Ovary (tissue), 9 donors: ENCODE measurements around the gene PDIA6. TPM values are rescaled to one million over a fixed set of nuclear protein-coding genes. Genes with fewer than 3 reads are reported as not detected.
A peak's percentile ranks its signal among the peaks of the same experiment; 100 is the strongest.

ENCODE experiments used
- DNase-seq, 5 donors: peaks; one replicate each; pipeline ENCODE4 v3.0.0-alpha.2; 2019 to 2020
- H3K27ac ChIP-seq, 2 donors: fragments of 200-600 bp; one replicate each; pipeline versions ENCODE4 v1.5.1 to v1.8.0; 2019 to 2022
- H3K27me3 ChIP-seq: fragments of 200-600 bp; one replicate; pipeline ENCODE4 v1.8.0; 2022
- H3K36me3 ChIP-seq: fragments of 200-600 bp; sonication (generic); one replicate; pipeline ENCODE4 v1.5.1; 2019
- H3K4me1 ChIP-seq: one replicate; pipeline ENCODE4 v1.8.1; 2013; ENCODE audit warnings: mild to moderate bottlenecking, moderate library complexity; ENCODE audit not compliant: insufficient read depth
- H3K4me3 ChIP-seq: fragments of 200-600 bp; sonication (generic); one replicate; pipeline ENCODE4 v1.5.1; 2017
- H3K9me3 ChIP-seq, 2 donors: fragments of 200-600 bp in 1 of 2; sonication (generic) in 1 of 2; one replicate each; pipeline versions ENCODE4 v1.5.1 to v1.8.1; 2013 to 2019; ENCODE audit warnings: mild to moderate bottlenecking in 1 of 2, moderate library complexity in 1 of 2
- EP300 ChIP-seq: sonication (generic); formaldehyde crosslinking; IDR thresholded peaks from one replicate; pipeline ENCODE4 v1.6.1; 2017; ENCODE audit warnings: antibody characterized with exemption
- POLR2A ChIP-seq: fragments of 450-650 bp; IDR thresholded peaks from one replicate; pipeline ENCODE4 v1.6.1; 2017; ENCODE audit warnings: antibody characterized with exemption, mild to moderate bottlenecking, moderate library complexity
- WGBS, 3 donors: extraction: QIAGEN DNeasy Blood & Tissue Kit in 1 of 3; methylation state at CpG; one replicate each; pipeline versions ENCODE4 v1.1.5 to v1.1.7; 2013 to 2017; 5-methylcytosine and 5-hydroxymethylcytosine counted together
- intact Hi-C, 4 donors: fragments of 100-400 bp; cut with DNase I; formaldehyde crosslinking; loops; one replicate each; pipeline versions ENCODE4 v1.11.0 to v1.15.1; 2022 to 2023
- polyA plus RNA-seq, 2 donors: library from polyadenylated mRNA; stranded (reverse); fragments of 200-250 nt in 1 of 2; fragments of 350-450 nt in 1 of 2; fragmentation: Illumina TruSeq in 1 of 2; extraction: RNeasy Lipid Tissue Mini Kit (QIAGEN cat#74804) in 1 of 2; gene quantifications; one replicate each; pipeline ENCODE4 v1.2.3, GENCODE V29; 2013 to 2014
- total RNA-seq, 7 donors: library from RNA; depleted of rRNA in 2 of 7; stranded (reverse); fragments of >200 nt in 2 of 7; fragmentation: NEBNext Ultra II Directional in 3 of 7; extraction: Animal tissue kit (Norgen Biotek cat#: 25700) in 3 of 7; gene quantifications; one replicate each; pipeline versions ENCODE4 v1.1.0 to v1.2.4, GENCODE V29; 2016 to 2023
- TF ChIP-seq, protein P1 (sequence below), 3 donors: fragments of 450-650 bp in 2 of 3; fragments of 200-600 bp in 1 of 3; IDR thresholded peaks; one replicate each; pipeline versions ENCODE4 v1.5.1 to v1.8.0; 2016 to 2022; ENCODE audit warnings: antibody characterized with exemption in 3 of 3, mild to moderate bottlenecking in 1 of 3
- donor health status: DM: no; HTN: no; CAD: no; lungs with moderate emphysema.
- donor health status: DM: no; HTN: no; CAD: no.
- donor health status: Bipolar disorder and iron deficiency.
- donor health status: DM: yes; HTN: yes; CAD: no.
- donor health status: DM: no; HTN: no; CAD: no.
- donor health status: DM: yes; HTN: yes; CAD: no.

The PDIA6 gene
- total and polyA plus RNA-seq, 9 donors, result 60.6 to 220 (median 109) TPM

DNA sequence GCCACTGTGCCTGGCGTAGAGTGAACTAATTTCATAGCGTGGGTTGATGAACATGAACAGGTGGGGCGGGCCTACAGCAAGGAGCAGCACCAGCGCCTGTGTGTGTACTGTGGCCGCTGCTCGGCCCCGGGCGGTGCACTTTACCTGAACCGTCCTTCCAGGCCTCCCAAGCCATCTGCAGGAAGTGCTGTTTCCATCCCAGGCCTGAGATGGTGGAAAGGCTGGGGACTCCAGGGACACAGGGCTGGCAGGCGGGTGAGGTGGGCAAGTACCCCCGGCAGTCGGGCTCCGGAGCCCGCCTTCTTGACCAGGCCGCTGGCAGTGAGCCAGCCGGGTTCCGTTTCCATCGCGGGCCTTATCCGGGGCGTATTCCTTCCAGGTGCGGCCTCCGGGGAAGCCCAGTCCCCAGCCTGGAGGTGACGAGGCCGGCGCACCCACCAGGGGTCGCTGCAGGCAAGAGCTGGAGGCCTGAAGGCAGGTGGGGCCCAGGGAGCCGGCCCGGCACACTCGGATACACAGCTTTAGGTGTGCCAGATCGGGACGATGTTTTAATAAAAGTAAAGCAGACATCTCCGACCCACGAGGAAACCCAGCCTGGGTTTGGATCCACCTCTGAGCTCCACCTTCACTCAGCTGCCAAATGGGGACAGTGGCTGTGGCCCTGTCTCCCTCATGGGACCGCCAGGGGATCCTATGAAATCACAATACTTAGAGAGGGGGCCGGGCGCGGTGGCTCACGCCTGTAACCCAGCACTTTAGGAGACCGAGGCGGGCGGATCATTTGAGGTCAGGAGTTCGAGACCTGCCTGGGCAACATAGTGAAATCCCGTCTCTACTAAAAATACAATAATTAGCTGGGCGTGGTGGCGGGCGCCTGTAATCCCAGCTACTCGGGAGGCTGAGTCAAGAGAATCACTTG is 22.7 kb upstream of the PDIA6 start:
- 45 to 50% (median 48%) methylated on average over 47 to 48 of the region's 48 CpGs for WGBS, 3 donors
- no peaks in the 10 kb centered on the region for H3K27me3 ChIP-seq
- DNase-seq, result peak; percentile 28 to 75 (median 54)
- H3K27ac ChIP-seq, result no peak overlapping the region
- H3K4me1 ChIP-seq, result peaks cover 2% of the 10 kb centered on the region
- no peaks in the 10 kb centered on the region for H3K36me3 ChIP-seq
- intact Hi-C loops, result loop anchor here in 3 of 4 donors (2.0 to 10.0 kb wide), 4 partner anchors 289 to 609 kb away; no protein-coding TSS in a partner anchor
- no peaks in the 10 kb centered on the region for H3K9me3 ChIP-seq
- no peak for TF ChIP-seq POLR2A
- TF ChIP-seq, protein P1, sequence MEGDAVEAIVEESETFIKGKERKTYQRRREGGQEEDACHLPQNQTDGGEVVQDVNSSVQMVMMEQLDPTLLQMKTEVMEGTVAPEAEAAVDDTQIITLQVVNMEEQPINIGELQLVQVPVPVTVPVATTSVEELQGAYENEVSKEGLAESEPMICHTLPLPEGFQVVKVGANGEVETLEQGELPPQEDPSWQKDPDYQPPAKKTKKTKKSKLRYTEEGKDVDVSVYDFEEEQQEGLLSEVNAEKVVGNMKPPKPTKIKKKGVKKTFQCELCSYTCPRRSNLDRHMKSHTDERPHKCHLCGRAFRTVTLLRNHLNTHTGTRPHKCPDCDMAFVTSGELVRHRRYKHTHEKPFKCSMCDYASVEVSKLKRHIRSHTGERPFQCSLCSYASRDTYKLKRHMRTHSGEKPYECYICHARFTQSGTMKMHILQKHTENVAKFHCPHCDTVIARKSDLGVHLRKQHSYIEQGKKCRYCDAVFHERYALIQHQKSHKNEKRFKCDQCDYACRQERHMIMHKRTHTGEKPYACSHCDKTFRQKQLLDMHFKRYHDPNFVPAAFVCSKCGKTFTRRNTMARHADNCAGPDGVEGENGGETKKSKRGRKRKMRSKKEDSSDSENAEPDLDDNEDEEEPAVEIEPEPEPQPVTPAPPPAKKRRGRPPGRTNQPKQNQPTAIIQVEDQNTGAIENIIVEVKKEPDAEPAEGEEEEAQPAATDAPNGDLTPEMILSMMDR (IDR thresholded peaks at IDR 0.05), result peak in 1 of 3 donors; percentile 38
- no peak overlapping the region for H3K4me3 ChIP-seq

DNA sequence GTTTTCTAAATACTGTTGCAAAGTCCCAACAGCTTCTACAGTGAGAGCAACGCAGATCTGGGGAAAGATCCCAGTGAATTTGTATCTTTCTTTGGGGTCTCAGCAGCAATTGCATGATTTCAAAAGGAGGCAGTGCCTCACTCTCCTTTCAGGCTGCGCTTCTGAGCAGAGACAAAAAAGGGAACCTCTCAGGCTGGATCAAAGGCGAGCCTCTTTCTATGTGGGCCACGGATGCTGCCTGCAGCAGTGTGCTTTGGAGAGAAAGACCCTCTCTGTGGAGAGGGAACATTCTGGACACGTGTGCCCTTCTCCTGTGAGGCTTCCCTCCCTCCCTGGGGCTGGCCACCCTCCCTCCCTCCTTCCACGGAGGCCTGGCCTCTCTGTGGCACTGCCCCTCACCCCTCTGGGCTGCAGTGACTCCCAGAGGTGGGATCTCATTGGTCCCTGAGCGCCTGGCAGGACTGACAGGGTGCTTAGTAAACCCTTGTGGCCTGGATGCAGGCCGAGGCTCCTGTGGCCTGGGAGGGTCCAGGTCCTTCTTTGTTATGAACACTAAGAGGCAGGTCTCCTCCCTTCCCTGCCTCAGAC is 21.6 kb upstream of the PDIA6 start:
- H3K27ac ChIP-seq, result no peak overlapping the region
- no peaks in the 10 kb centered on the region for H3K36me3 ChIP-seq
- intact Hi-C loops, result loop anchor here (2.0 to 10.0 kb wide), 5 partner anchors 288 to 611 kb away; no protein-coding TSS in a partner anchor
- no peak for DNase-seq
- H3K9me3 ChIP-seq, result no peaks in the 10 kb centered on the region
- H3K27me3 ChIP-seq, result no peaks in the 10 kb centered on the region
- H3K4me1 ChIP-seq, result peaks cover 2% of the 10 kb centered on the region
- WGBS, 3 donors, result 80 to 83% (median 82%) methylated on average over 8 of the region's 8 CpGs
- no peak overlapping the region for H3K4me3 ChIP-seq
- TF ChIP-seq EP300 (no peak), POLR2A (no peak)
- TF ChIP-seq, protein P1 (IDR thresholded peaks at IDR 0.05), result no peak

DNA sequence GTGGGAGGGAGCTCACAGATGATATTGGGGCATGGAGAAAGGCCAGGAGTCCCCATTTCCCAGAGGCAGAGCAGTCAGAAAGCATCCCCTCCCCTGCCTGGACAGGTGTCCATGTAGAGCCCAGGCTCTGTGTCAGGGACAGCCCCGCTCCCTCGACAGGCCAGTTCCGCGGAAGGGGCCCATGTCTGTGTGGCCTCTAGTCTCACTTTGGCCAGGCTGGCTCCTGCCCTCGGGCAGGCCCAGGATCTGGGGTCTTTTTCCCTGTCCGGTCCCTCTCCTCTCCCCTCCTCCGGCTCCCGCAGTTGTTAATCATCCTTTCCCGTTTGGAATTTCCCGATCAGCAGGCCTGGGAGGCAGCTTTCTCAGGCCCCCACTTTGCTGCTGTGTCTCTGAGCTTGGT is 20.4 kb upstream of the PDIA6 start:
- Histone ChIP-seq H3K36me3 (no peaks in the 10 kb centered on the region), H3K9me3 (no peaks in the 10 kb centered on the region), H3K27me3 (no peaks in the 10 kb centered on the region), H3K4me1 (peaks cover 2% of the 10 kb centered on the region), H3K27ac (no peak overlapping the region), H3K4me3 (no peak overlapping the region)
- no peak for DNase-seq
- 76 to 83% (median 78%) methylated on average over 10 of the region's 10 CpGs for WGBS, 3 donors
- TF ChIP-seq, protein P1 (IDR thresholded peaks at IDR 0.05), result no peak
- TF ChIP-seq POLR2A (no peak), EP300 (no peak)
- intact Hi-C loops, result loop anchor here in 3 of 4 donors (5.0 to 10.0 kb wide), 4 partner anchors 289 to 612 kb away; no protein-coding TSS in a partner anchor

DNA sequence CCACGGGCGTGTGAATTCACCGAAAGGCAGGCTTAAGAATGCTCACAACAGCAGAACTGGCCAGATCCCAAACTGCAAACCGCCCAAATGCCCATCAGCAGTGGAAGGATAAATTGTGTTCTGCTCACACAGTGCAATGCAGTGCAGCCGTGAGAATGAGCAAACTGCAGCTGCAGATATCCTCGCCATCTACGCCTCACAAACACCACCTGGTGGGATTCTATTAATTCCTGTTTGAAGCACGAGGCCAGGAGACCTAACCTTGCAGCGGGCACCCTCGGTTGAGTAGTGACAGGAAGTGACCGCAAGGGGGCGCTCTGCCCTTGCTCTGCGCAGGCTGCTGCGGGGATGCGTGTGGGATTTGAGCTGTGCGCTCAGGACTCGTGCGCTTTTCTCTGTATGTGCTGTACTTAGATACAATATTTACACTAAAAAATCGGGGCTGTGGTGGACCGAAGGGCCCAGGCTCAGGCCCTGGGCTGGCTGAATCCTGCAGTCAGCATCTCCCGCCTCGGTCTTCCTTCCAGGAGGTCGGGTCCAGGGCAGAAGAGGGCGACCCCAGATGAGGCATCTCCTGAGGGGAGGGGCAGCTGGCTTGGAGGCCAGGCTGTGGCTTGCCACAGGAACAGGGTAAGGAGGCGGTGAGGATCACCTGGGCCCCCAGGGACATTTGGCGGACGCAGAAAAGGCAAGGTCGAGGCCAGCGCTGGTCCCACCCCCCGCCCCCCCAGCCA is 19.8 kb upstream of the PDIA6 start:
- H3K4me1 ChIP-seq, result peaks cover 2% of the 10 kb centered on the region
- no peaks in the 10 kb centered on the region for H3K9me3 ChIP-seq
- WGBS, 3 donors, result 9 to 11% (median 10%) methylated on average over 30 of the region's 30 CpGs
- no peaks in the 10 kb centered on the region for H3K27me3 ChIP-seq
- H3K36me3 ChIP-seq, result no peaks in the 10 kb centered on the region
- TF ChIP-seq POLR2A (no peak), EP300 (no peak)
- TF ChIP-seq, protein P1 (IDR thresholded peaks at IDR 0.05), result peak; percentile 77 to 96 (median 83)
- H3K4me3 ChIP-seq, result no peak overlapping the region
- peak; percentile 68 to 88 (median 82) for DNase-seq
- no peak overlapping the region for H3K27ac ChIP-seq
- intact Hi-C loops, result loop anchor here in 3 of 4 donors (5.0 to 10.0 kb wide), 4 partner anchors 290 to 612 kb away; no protein-coding TSS in a partner anchor
